ENCODE results near the gene PRUNE2. TPM values are rescaled to one million over a fixed set of nuclear protein-coding genes. Genes with fewer than 3 reads are reported as not detected.

PRUNE2 gene
- total and polyA plus RNA-seq, 8 donors = 1.4 to 19.1 (median 4.6) TPM

DNA sequence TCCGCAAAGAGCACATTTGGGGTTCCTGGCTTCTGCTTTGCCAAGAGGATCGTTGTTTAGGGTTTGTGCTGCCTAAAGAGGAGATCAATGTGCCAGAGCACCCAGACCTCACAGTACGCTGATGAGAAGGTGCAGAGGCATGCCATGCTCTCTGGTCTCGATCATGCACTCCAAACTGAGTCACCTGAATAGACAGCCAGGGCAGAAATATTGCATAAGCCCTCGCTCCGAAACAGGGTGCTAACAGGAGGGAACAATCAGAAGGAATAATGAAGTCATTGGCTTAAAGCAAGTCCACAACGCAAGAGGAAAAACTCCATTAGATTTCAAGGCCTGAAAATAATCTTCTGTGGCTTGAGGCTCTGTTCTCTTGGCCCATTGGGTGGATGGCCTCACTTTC, 322.7 kb downstream of the PRUNE2 start:
- Histone ChIP-seq H3K36me3 (no peaks in the 10 kb centered on the region), H3K27me3 (no peaks in the 10 kb centered on the region), H3K27ac (no peak overlapping the region), H3K9me3 (no peaks in the 10 kb centered on the region), H3K4me3 (no peak overlapping the region), H3K4me1 (peaks cover 20 to 51% (median 25%) of the 10 kb centered on the region in 3 donors)
- intact Hi-C loops (cut with DNase I) = no loop called here
- TF ChIP-seq CTCF (IDR thresholded peaks at IDR 0.05) = no peak
- no peak for ATAC-seq
- no peak for DNase-seq
- no peak for FAIRE-seq
- WGBS, 2 donors = 96 to 97% methylated on average over 7 of the region's 7 CpGs

GRCh38 chr9:76581731-76582130, 324.2 kb downstream of the PRUNE2 start:
- no peak for TF ChIP-seq CTCF (IDR thresholded peaks at IDR 0.05)
- no peaks in the 10 kb centered on the region for H3K27me3 ChIP-seq
- peaks cover 11 to 37% (median 14%) of the 10 kb centered on the region in 3 donors for H3K4me1 ChIP-seq
- no peaks in the 10 kb centered on the region for H3K36me3 ChIP-seq
- DNase-seq (peak in 3 of 6 donors; percentile 29 to 71 (median 51)), FAIRE-seq (no peak), ATAC-seq (peak in 3 of 4 donors; percentile 48 to 72 (median 53))
- no peak overlapping the region for H3K4me3 ChIP-seq
- H3K27ac ChIP-seq = no peak overlapping the region
- no peaks in the 10 kb centered on the region for H3K9me3 ChIP-seq
- WGBS, 2 donors = 84 to 94% methylated on average over 2 of the region's 2 CpGs
- intact Hi-C loops (cut with DNase I) = no loop called here

DNA sequence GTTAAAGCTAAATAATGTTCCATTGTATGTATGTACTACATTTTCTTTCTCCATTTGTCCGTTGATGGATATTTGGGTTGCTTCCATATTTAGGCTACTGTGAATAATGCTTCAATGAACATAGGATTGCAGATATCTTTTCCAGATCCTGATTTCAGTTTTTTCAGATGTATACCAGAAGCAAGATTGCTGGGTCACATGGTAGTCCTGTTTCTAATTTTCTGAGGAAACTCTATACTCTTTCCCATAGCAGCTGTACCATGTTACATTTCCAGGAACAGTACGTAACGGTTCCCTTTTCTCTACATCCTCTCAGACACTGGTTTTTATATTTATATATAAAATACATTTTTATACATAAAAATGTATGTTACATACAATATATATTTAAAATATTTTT, 325.1 kb downstream of the PRUNE2 start:
- no peak for ATAC-seq
- TF ChIP-seq CTCF (IDR thresholded peaks at IDR 0.05) = no peak
- Histone ChIP-seq H3K9me3 (no peaks in the 10 kb centered on the region), H3K36me3 (no peaks in the 10 kb centered on the region), H3K4me1 (peaks cover 5 to 29% (median 8%) of the 10 kb centered on the region in 3 donors), H3K4me3 (no peak overlapping the region), H3K27me3 (no peaks in the 10 kb centered on the region), H3K27ac (no peak overlapping the region)
- intact Hi-C loops (cut with DNase I) = no loop called here
- FAIRE-seq = no peak
- 92% methylated on average over 3 of the region's 3 CpGs for WGBS, 2 donors
- DNase-seq = no peak

GRCh38 chr9:76580188-76580587, 325.7 kb downstream of the PRUNE2 start:
- no peak overlapping the region for H3K27ac ChIP-seq
- WGBS, 2 donors = 86% methylated on average over 8 of the region's 8 CpGs
- intact Hi-C loops (cut with DNase I) = no loop called here
- FAIRE-seq (no peak), DNase-seq (no peak), ATAC-seq (no peak)
- H3K9me3 ChIP-seq = no peaks in the 10 kb centered on the region
- TF ChIP-seq CTCF (IDR thresholded peaks at IDR 0.05) = no peak
- H3K4me3 ChIP-seq = no peak overlapping the region
- no peaks in the 10 kb centered on the region for H3K27me3 ChIP-seq
- H3K36me3 ChIP-seq = no peaks in the 10 kb centered on the region
- H3K4me1 ChIP-seq = peaks cover 0 to 22% (median 1%) of the 10 kb centered on the region in 3 donors

DNA sequence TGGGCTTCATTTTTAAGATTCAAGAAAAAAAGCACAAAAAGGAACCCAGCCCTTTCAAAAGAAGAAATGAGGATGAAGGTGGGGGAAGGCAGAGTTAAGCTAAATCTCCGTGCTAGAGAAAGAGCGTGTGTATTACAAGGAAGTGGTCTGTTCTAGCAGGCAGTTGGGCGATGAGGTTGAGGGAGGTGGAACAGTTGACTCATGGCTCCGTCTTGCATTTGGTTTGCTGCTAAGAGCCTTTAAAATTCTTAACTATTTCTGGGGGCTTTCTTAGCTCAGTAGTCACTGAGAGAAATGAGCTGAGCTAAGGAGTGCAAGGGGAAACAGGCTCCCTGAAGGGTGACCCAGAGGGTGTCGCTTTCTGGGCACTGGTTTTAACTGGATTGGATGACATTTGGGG, 329.6 kb downstream of the PRUNE2 start:
- ATAC-seq = peak in 3 of 4 donors; percentile 39 to 71 (median 71)
- no peak overlapping the region for H3K4me3 ChIP-seq
- intact Hi-C loops (cut with DNase I) = no loop called here
- H3K36me3 ChIP-seq = no peaks in the 10 kb centered on the region
- 88 to 93% methylated on average over 5 of the region's 5 CpGs for WGBS, 2 donors
- no peak for FAIRE-seq
- no peaks in the 10 kb centered on the region for H3K27me3 ChIP-seq
- no peak overlapping the region for H3K27ac ChIP-seq
- H3K9me3 ChIP-seq = no peaks in the 10 kb centered on the region
- peaks cover 0 to 2% (median 0%) of the 10 kb centered on the region in 3 donors for H3K4me1 ChIP-seq
- no peak for DNase-seq
- TF ChIP-seq CTCF (IDR thresholded peaks at IDR 0.05) = no peak
